Neuron (in vitro differentiated cells): Measurements from ENCODE around the gene FBXL13.
"Not testable (repeated sequence)": the region's sequence is repeated elsewhere in the genome, so short reads cannot be mapped to it uniquely, and the experiment has no call there.

Source experiments
- H2AFZ ChIP-seq: one replicate; pipeline ENCODE4 v1.6.1; 2013; ENCODE audit warnings: low read depth, mild to moderate bottlenecking, inconsistent platforms, low read length, moderate library complexity
- H3K27me3 ChIP-seq: one replicate; pipeline ENCODE4 v1.6.1; 2013; ENCODE audit warnings: low read length; ENCODE audit not compliant: insufficient read depth
- H3K36me3 ChIP-seq: one replicate; pipeline ENCODE4 v1.6.1; 2013; ENCODE audit warnings: low read length; ENCODE audit not compliant: insufficient read depth
- H3K4me1 ChIP-seq: one replicate; pipeline ENCODE4 v1.6.1; 2013; ENCODE audit warnings: low read length; ENCODE audit not compliant: insufficient read depth
- H3K4me3 ChIP-seq: 2 replicates; pipeline ENCODE4 v1.5.1; 2013; ENCODE audit warnings: mild to moderate bottlenecking, low read length, moderate library complexity
- H3K9me3 ChIP-seq: one replicate; pipeline ENCODE4 v1.6.1; 2013; ENCODE audit warnings: low read length

The FBXL13 gene

GRCh38 chr7:102996957-102997356, 77.6 kb downstream of the FBXL13 start:
- Histone ChIP-seq H2AFZ (no peak overlapping the region), H3K4me1 (no peaks in the 10 kb centered on the region), H3K9me3 (no peaks in the 10 kb centered on the region), H3K36me3 (no peaks in the 10 kb centered on the region), H3K27me3 (no peaks in the 10 kb centered on the region), H3K4me3 (no peak overlapping the region)

GRCh38 chr7:102995609-102996008, 79.0 kb downstream of the FBXL13 start:
- not testable (repeated sequence) for H3K9me3 ChIP-seq, H3K4me1 ChIP-seq, H3K36me3 ChIP-seq, H2AFZ ChIP-seq, H3K4me3 ChIP-seq, H3K27me3 ChIP-seq

- Histone ChIP-seq H3K4me1 (no peaks in the 10 kb centered on the region), H2AFZ (no peak overlapping the region), H3K9me3 (no peaks in the 10 kb centered on the region), H3K27me3 (no peaks in the 10 kb centered on the region), H3K4me3 (no peak overlapping the region), H3K36me3 (no peaks in the 10 kb centered on the region)
Measured at GRCh38 chr7:102994567-102994966, 80.0 kb downstream of the FBXL13 start.

GRCh38 chr7:102993718-102994029, 80.9 kb downstream of the FBXL13 start:
- Histone ChIP-seq H3K9me3 (no peaks in the 10 kb centered on the region), H3K4me1 (no peaks in the 10 kb centered on the region), H3K36me3 (no peaks in the 10 kb centered on the region), H2AFZ (no peak overlapping the region), H3K4me3 (no peak overlapping the region), H3K27me3 (no peaks in the 10 kb centered on the region)

- H3K36me3 ChIP-seq = no peaks in the 10 kb centered on the region
- no peaks in the 10 kb centered on the region for H3K27me3 ChIP-seq
- H3K4me1 ChIP-seq = no peaks in the 10 kb centered on the region
- no peaks in the 10 kb centered on the region for H3K9me3 ChIP-seq
- no peak overlapping the region for H3K4me3 ChIP-seq
- no peak overlapping the region for H2AFZ ChIP-seq
Measured at GRCh38 chr7:102992938-102993717, 81.5 kb downstream of the FBXL13 start.

GRCh38 chr7:102992509-102992937, 82.1 kb downstream of the FBXL13 start:
- Histone ChIP-seq H3K4me1 (no peaks in the 10 kb centered on the region), H3K36me3 (no peaks in the 10 kb centered on the region), H3K4me3 (no peak overlapping the region), H3K27me3 (no peaks in the 10 kb centered on the region), H2AFZ (no peak overlapping the region), H3K9me3 (no peaks in the 10 kb centered on the region)

GRCh38 chr7:102991540-102992214, 82.9 kb downstream of the FBXL13 start:
- Histone ChIP-seq H2AFZ (no peak overlapping the region), H3K4me1 (no peaks in the 10 kb centered on the region), H3K9me3 (no peaks in the 10 kb centered on the region), H3K36me3 (no peaks in the 10 kb centered on the region), H3K27me3 (no peaks in the 10 kb centered on the region), H3K4me3 (no peak overlapping the region)

GRCh38 chr7:102991077-102991539, 83.5 kb downstream of the FBXL13 start:
- Histone ChIP-seq H2AFZ (no peak overlapping the region), H3K4me1 (no peaks in the 10 kb centered on the region), H3K36me3 (no peaks in the 10 kb centered on the region), H3K4me3 (no peak overlapping the region), H3K27me3 (no peaks in the 10 kb centered on the region), H3K9me3 (no peaks in the 10 kb centered on the region)

- no peaks in the 10 kb centered on the region for H3K36me3 ChIP-seq
Measured at GRCh38 chr7:102990642-102991041, 84.0 kb downstream of the FBXL13 start.

GRCh38 chr7:102988631-102989560, 85.7 kb downstream of the FBXL13 start:
- H3K36me3 ChIP-seq = no peaks in the 10 kb centered on the region
- no peaks in the 10 kb centered on the region for H3K4me1 ChIP-seq
- no peaks in the 10 kb centered on the region for H3K27me3 ChIP-seq
- H3K4me3 ChIP-seq = no peak overlapping the region
- no peak overlapping the region for H2AFZ ChIP-seq
- no peaks in the 10 kb centered on the region for H3K9me3 ChIP-seq

More at GRCh38 chr7:102990642-102991041, 84.0 kb downstream of the FBXL13 start:
- no peaks in the 10 kb centered on the region for H3K9me3 ChIP-seq
- no peak overlapping the region for H3K4me3 ChIP-seq
- no peaks in the 10 kb centered on the region for H3K4me1 ChIP-seq
- H3K27me3 ChIP-seq = no peaks in the 10 kb centered on the region
- H2AFZ ChIP-seq = no peak overlapping the region

- Histone ChIP-seq H3K27me3 (no peaks in the 10 kb centered on the region), H3K9me3 (no peaks in the 10 kb centered on the region), H3K4me3 (no peak overlapping the region), H3K4me1 (no peaks in the 10 kb centered on the region), H3K36me3 (no peaks in the 10 kb centered on the region), H2AFZ (no peak overlapping the region)
Measured at GRCh38 chr7:102988088-102988487, 86.5 kb downstream of the FBXL13 start.

- H3K36me3 ChIP-seq = no peaks in the 10 kb centered on the region
- H3K4me3 ChIP-seq = no peak overlapping the region
- H2AFZ ChIP-seq = no peak overlapping the region
- H3K4me1 ChIP-seq = no peaks in the 10 kb centered on the region
- H3K9me3 ChIP-seq = no peaks in the 10 kb centered on the region
- H3K27me3 ChIP-seq = no peaks in the 10 kb centered on the region
Measured at GRCh38 chr7:102985176-102985783, 89.3 kb downstream of the FBXL13 start.
